HCT116 (cell line): Measurements from ENCODE around the gene SEMA7A. TPM values are rescaled to one million over a fixed set of nuclear protein-coding genes. Genes with fewer than 3 reads are reported as not detected.

Experiments used
- ATAC-seq: fragments of 200-7000 bp; cut with Tn5 transposase; 2 replicates; pipeline ENCODE4 v1.9.1; 2020; ENCODE audit warnings: mild to moderate bottlenecking, moderate library complexity
- BruUV-seq: library from RNA; stranded (reverse); fragments of 400-500 nt; replicated peaks from 2 replicates; lab custom pipeline; 2021; lab: Mats Ljungman, UMichigan
- CTCF ChIA-PET: fragments of 300-600 bp; sonication (Branson Sonifier 250); formaldehyde crosslinking; loops from one replicate; lab custom pipeline; 2021; ENCODE audit warnings: antibody characterized with exemption; lab: Charles Lee
- POLR2A ChIA-PET: fragments of 300-600, 350-600 bp; sonication (Branson Sonifier 250); formaldehyde crosslinking; loops from one replicate; lab custom pipeline; 2021; ENCODE audit warnings: antibody characterized with exemption; lab: Charles Lee
- RAD21 ChIA-PET, 2 experiments: fragments of 300-600 bp; sonication (Branson Sonifier 250); formaldehyde crosslinking; loops; one replicate each; lab custom pipeline; 2023; ENCODE audit warnings: low total read pairs in 2 of 2; ENCODE audit not compliant: uncharacterized antibody in 2 of 2, unreplicated experiment in 2 of 2, low non-redundant PET in 1 of 2; lab: Charles Lee
- DNase-seq: peaks from one replicate; pipeline ENCODE4 v3.0.0-alpha.2; 2010; ENCODE audit warnings: low read depth, low spot score
- H2AFZ ChIP-seq: fragments of 200-600 bp; shearing (Covaris generic), sonication (generic); 2 replicates; pipeline ENCODE4 v1.6.1; 2017; ENCODE audit warnings: low read depth, mixed run types, mixed read lengths, antibody characterized with exemption, low read length; ENCODE audit not compliant: poor library complexity, severe bottlenecking
- H3K27ac ChIP-seq: 2 replicates; pipeline ENCODE4 v1.5.1; 2012; ENCODE audit warnings: low read depth, low read length
- H3K27me3 ChIP-seq: fragments of 200-600 bp; sonication (generic); 2 replicates; pipeline ENCODE4 v1.6.1; 2016; ENCODE audit warnings: mixed run types, low read length, mixed read lengths; ENCODE audit not compliant: insufficient read depth
- H3K36me3 ChIP-seq, 2 experiments: fragments of 200-500 bp in 1 of 2; fragments of 200-600 bp in 1 of 2; sonication (Bioruptor generic) in 1 of 2; sonication (generic) in 1 of 2; 2 replicates each; pipeline versions ENCODE4 v1.5.1 to v1.6.1; 2014 to 2016; ENCODE audit warnings: low read length in 2 of 2, inconsistent platforms in 1 of 2, mixed read lengths in 1 of 2, mixed run types in 1 of 2; ENCODE audit not compliant: insufficient read depth in 2 of 2, control insufficient read depth in 1 of 2
- H3K4me1 ChIP-seq, 2 experiments: fragments of 200-600 bp in 1 of 2; sonication (generic) in 1 of 2; 2 replicates each; pipeline versions ENCODE4 v1.5.1 to v1.6.1; 2012 to 2017; ENCODE audit warnings: low read length in 2 of 2, inconsistent platforms in 1 of 2, mild to moderate bottlenecking in 1 of 2, mixed read lengths in 1 of 2, mixed run types in 1 of 2, moderate library complexity in 1 of 2; ENCODE audit not compliant: insufficient read depth in 2 of 2, control insufficient read depth in 1 of 2
- H3K4me2 ChIP-seq: fragments of 200-600 bp; sonication (generic); 2 replicates; pipeline ENCODE4 v1.6.1; 2017; ENCODE audit warnings: mixed run types, low read length, mixed read lengths
- H3K4me3 ChIP-seq, 2 experiments: fragments of 200-600 bp in 1 of 2; sonication (generic) in 1 of 2; replicated peaks in 1 of 2; 2 replicates each; pipeline ENCODE4 v1.5.1; 2011 to 2016; ENCODE audit warnings: low read length in 2 of 2, control low read depth in 1 of 2, low read depth in 1 of 2, mild to moderate bottlenecking in 1 of 2, mixed read lengths in 1 of 2, mixed run types in 1 of 2
- H3K79me2 ChIP-seq: fragments of 200-600 bp; sonication (generic); 2 replicates; pipeline ENCODE4 v1.6.1; 2017; ENCODE audit warnings: mild to moderate bottlenecking, mixed run types, low read length, moderate library complexity, mixed read lengths; ENCODE audit not compliant: insufficient read depth
- H3K9ac ChIP-seq: fragments of 200-600 bp; sonication (generic); 2 replicates; pipeline ENCODE4 v1.6.1; 2016; ENCODE audit warnings: low read length, mixed read lengths
- H3K9me2 ChIP-seq: fragments of 200-600 bp; sonication (generic), shearing (Covaris generic); 2 replicates; pipeline ENCODE4 v1.6.1; 2017; ENCODE audit warnings: mixed run types, mild to moderate bottlenecking, moderate library complexity; ENCODE audit not compliant: insufficient read depth
- H3K9me3 ChIP-seq, 2 experiments: fragments of 200-500 bp in 1 of 2; fragments of 200-600 bp in 1 of 2; sonication (Bioruptor generic) in 1 of 2; sonication (generic) in 1 of 2; 2 replicates each; pipeline ENCODE4 v1.6.1; 2014 to 2017; ENCODE audit warnings: low read length in 2 of 2, mixed read lengths in 2 of 2, inconsistent platforms in 1 of 2, low read depth in 1 of 2, mild to moderate bottlenecking in 1 of 2, mixed run types in 1 of 2, moderate library complexity in 1 of 2; ENCODE audit not compliant: control insufficient read depth in 1 of 2, insufficient read depth in 1 of 2
- H4K20me1 ChIP-seq: fragments of 200-600 bp; sonication (generic), shearing (Covaris generic); 2 replicates; pipeline ENCODE4 v1.6.1; 2017; ENCODE audit warnings: mixed run types, mild to moderate bottlenecking, moderate library complexity; ENCODE audit not compliant: insufficient read depth
- CEBPB ChIP-seq: IDR thresholded peaks from 2 replicates; pipeline ENCODE4 v1.6.1; 2012; ENCODE audit warnings: low read depth
- CTCF ChIP-seq, 3 experiments: fragments of 200-600 bp in 1 of 3; sonication (generic) in 1 of 3; IDR thresholded peaks in 2 of 3; conservative IDR thresholded peaks in 1 of 3; 2 replicates each; pipeline ENCODE4 v1.5.1; 2012 to 2017; ENCODE audit warnings: low read depth in 2 of 3, low read length in 2 of 3, antibody characterized with exemption in 1 of 3, borderline replicate concordance in 1 of 3, control low read depth in 1 of 3, mild to moderate bottlenecking in 1 of 3, mixed read lengths in 1 of 3, mixed run types in 1 of 3, moderate library complexity in 1 of 3; ENCODE audit not compliant: insufficient read depth in 1 of 3
- EGR1 ChIP-seq: IDR thresholded peaks from 2 replicates; pipeline ENCODE4 v1.6.1; 2012; ENCODE audit warnings: low read depth
- ELF1 ChIP-seq: IDR thresholded peaks from 2 replicates; pipeline ENCODE4 v1.6.1; 2012; ENCODE audit warnings: low read depth, borderline replicate concordance
- EZH2 ChIP-seq: fragments of 200-600 bp; sonication (generic); IDR thresholded peaks from 2 replicates; pipeline ENCODE4 v1.6.1; 2017; ENCODE audit warnings: antibody characterized with exemption, mixed run types
- EZH2phosphoT487 ChIP-seq: fragments of 200-600 bp; IDR thresholded peaks from 2 replicates; pipeline ENCODE4 v1.6.1; 2018; ENCODE audit warnings: antibody characterized with exemption, borderline replicate concordance
- FOSL1 ChIP-seq: IDR thresholded peaks from 2 replicates; pipeline ENCODE4 v1.6.1; 2012; ENCODE audit warnings: low read depth
- JUND ChIP-seq: IDR thresholded peaks from 2 replicates; pipeline ENCODE4 v1.6.1; 2012
- POLR2AphosphoS5 ChIP-seq: IDR thresholded peaks from 2 replicates; pipeline ENCODE4 v1.6.1; 2011; ENCODE audit warnings: mild to moderate bottlenecking, low read depth, low read length, moderate library complexity
- SIN3A ChIP-seq: IDR thresholded peaks from 2 replicates; pipeline ENCODE4 v1.6.1; 2012; ENCODE audit warnings: low read depth
- SP1 ChIP-seq: IDR thresholded peaks from 2 replicates; pipeline ENCODE4 v1.6.1; 2012; ENCODE audit warnings: low read depth
- SRF ChIP-seq: IDR thresholded peaks from 2 replicates; pipeline ENCODE4 v1.6.1; 2012; ENCODE audit warnings: low read depth
- YY1 ChIP-seq: IDR thresholded peaks from 2 replicates; pipeline ENCODE4 v1.6.1; 2011; ENCODE audit warnings: low read length, low read depth, moderate library complexity, mild to moderate bottlenecking; ENCODE audit not compliant: insufficient replicate concordance; ENCODE audit errors: extremely low read depth
- ZFX ChIP-seq: fragments of 450-650 bp; IDR thresholded peaks from 2 replicates; pipeline ENCODE4 v1.6.1; 2017
- intact Hi-C: fragments of 100-400 bp; cut with micrococcal nuclease; formaldehyde crosslinking; loops from 2 replicates; pipeline ENCODE4 v1.10.0; 2022
- total RNA-seq: library from RNA; stranded (reverse); gene quantifications from one replicate; pipeline ENCODE4 v1.2.1, GENCODE V29; 2021; ENCODE audit not compliant: unreplicated experiment
- TF ChIP-seq, protein P1 (sequence below): IDR thresholded peaks from 2 replicates; pipeline ENCODE4 v1.6.1; 2011; ENCODE audit warnings: mild to moderate bottlenecking, low read length, moderate library complexity; ENCODE audit not compliant: insufficient replicate concordance; ENCODE audit errors: extremely low read depth
- TF ChIP-seq, protein P2 (sequence below): IDR thresholded peaks from 2 replicates; pipeline ENCODE4 v1.6.1; 2012

Gene SEMA7A
- total RNA-seq, 1 experiment from 2014 or later: 13.8 TPM

- Histone ChIP-seq H3K4me2 (no peak overlapping the region), H2AFZ (no peak overlapping the region), H3K9me2 (no peaks in the 10 kb centered on the region), H3K4me1 (no peaks in the 10 kb centered on the region), H3K27me3 (no peaks in the 10 kb centered on the region), H3K9me3 (no peaks in the 10 kb centered on the region), H3K36me3 (no peaks in the 10 kb centered on the region), H4K20me1 (no peaks in the 10 kb centered on the region; the same call in 1 of the 2 replicates), H3K4me3 (no peak overlapping the region)
- CTCF ChIA-PET: no interaction called here
- RAD21 ChIA-PET: no interaction called here
- ATAC-seq: no peak
- BruUV-seq: no TSS peak
- POLR2A ChIA-PET: no interaction called here
- intact Hi-C loops: no loop called here
- TF ChIP-seq SIN3A (no peak), FOSL1 (no peak), ZFX (no peak), CTCF (IDR thresholded peaks at IDR 0.05 in 2 of 3, conservative IDR thresholded peaks at IDR 0.05 in 1 of 3; ENCODE audit: borderline replicate concordance in 1 of 3, insufficient read depth in 1 of 3, low read depth in 2 of 3, low read length in 2 of 3) (no peak), EZH2phosphoT487 (no peak), YY1 (no peak), EGR1 (no peak), CEBPB (no peak), POLR2AphosphoS5 (no peak), JUND (no peak), EZH2 (no peak), SRF (no peak), ELF1 (no peak), SP1 (no peak)
- TF ChIP-seq, protein P1, sequence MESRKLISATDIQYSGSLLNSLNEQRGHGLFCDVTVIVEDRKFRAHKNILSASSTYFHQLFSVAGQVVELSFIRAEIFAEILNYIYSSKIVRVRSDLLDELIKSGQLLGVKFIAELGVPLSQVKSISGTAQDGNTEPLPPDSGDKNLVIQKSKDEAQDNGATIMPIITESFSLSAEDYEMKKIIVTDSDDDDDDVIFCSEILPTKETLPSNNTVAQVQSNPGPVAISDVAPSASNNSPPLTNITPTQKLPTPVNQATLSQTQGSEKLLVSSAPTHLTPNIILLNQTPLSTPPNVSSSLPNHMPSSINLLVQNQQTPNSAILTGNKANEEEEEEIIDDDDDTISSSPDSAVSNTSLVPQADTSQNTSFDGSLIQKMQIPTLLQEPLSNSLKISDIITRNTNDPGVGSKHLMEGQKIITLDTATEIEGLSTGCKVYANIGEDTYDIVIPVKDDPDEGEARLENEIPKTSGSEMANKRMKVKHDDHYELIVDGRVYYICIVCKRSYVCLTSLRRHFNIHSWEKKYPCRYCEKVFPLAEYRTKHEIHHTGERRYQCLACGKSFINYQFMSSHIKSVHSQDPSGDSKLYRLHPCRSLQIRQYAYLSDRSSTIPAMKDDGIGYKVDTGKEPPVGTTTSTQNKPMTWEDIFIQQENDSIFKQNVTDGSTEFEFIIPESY: no peak
- TF ChIP-seq, protein P2, sequence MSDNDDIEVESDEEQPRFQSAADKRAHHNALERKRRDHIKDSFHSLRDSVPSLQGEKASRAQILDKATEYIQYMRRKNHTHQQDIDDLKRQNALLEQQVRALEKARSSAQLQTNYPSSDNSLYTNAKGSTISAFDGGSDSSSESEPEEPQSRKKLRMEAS: no peak
- TF ChIP-seq, all 23 proteins: peak for 0
- DNase-seq: no peak
- Histone ChIP-seq H3K27ac (no peak overlapping the region), H3K79me2 (no peaks in the 10 kb centered on the region), H3K9ac (no peak overlapping the region)
Measured at GRCh38 chr15:74468341-74469032, 34.7 kb upstream of the SEMA7A start.
